Fibroblast of lung (primary cell): ENCODE measurements around the gene NBDY.

Source experiments
- CTCF ChIP-seq, 2 donors: IDR thresholded peaks in 1 of 2; conservative IDR thresholded peaks in 1 of 2; 1 replicate in 1 of 2; 2 replicates in 1 of 2; pipeline ENCODE4 v1.5.1; 2011 to 2012; ENCODE audit warnings: low read length in 2 of 2, control low read depth in 1 of 2, inconsistent platforms in 1 of 2, low read depth in 1 of 2, mild to moderate bottlenecking in 1 of 2
- EZH2 ChIP-seq: IDR thresholded peaks from 2 replicates; pipeline ENCODE4 v1.5.1; 2012; ENCODE audit warnings: low read length, control low read depth, mild to moderate bottlenecking; ENCODE audit errors: missing control alignments

- TF ChIP-seq CTCF (conservative IDR thresholded peaks at IDR 0.05 in 1 of 2, IDR thresholded peaks at IDR 0.05 in 1 of 2; ENCODE audit: low read depth in 1 of 2, low read length in 2 of 2) = no peak
- no peak for TF ChIP-seq EZH2
Observed at GRCh38 chrX:56803850-56804681, 75.0 kb downstream of the NBDY start.
